Mesenchymal stem cell (in vitro differentiated cells and primary cell): ENCODE data around the gene TNFAIP1.

Experiments
- DNase-seq: peaks from one replicate; pipeline ENCODE4 v3.0.0-alpha.2; 2013
- H2AFZ ChIP-seq: one replicate; pipeline ENCODE4 v1.6.1; 2013; ENCODE audit warnings: low read depth, mild to moderate bottlenecking, control low read depth, inconsistent platforms, low read length, moderate library complexity
- H2AK5ac ChIP-seq: 2 replicates; pipeline ENCODE4 v1.6.1; 2013; ENCODE audit warnings: low read length, moderate library complexity, mild to moderate bottlenecking, inconsistent platforms; ENCODE audit not compliant: severe bottlenecking
- H2BK120ac ChIP-seq: one replicate; pipeline ENCODE4 v1.6.1; 2013; ENCODE audit warnings: low read depth, mild to moderate bottlenecking, inconsistent platforms, low read length, moderate library complexity
- H2BK12ac ChIP-seq, 2 experiments: one replicate each; pipeline ENCODE4 v1.6.1; 2013; ENCODE audit warnings: inconsistent platforms in 2 of 2, low read length in 2 of 2, mild to moderate bottlenecking in 2 of 2, moderate library complexity in 2 of 2, control low read depth in 1 of 2
- H2BK15ac ChIP-seq: one replicate; pipeline ENCODE4 v1.6.1; 2013; ENCODE audit warnings: mild to moderate bottlenecking, low read depth, inconsistent platforms; ENCODE audit not compliant: poor library complexity, severe bottlenecking
- H2BK5ac ChIP-seq: 2 replicates; pipeline ENCODE4 v1.6.1; 2013; ENCODE audit warnings: low read depth, mild to moderate bottlenecking, low read length, control low read depth, inconsistent platforms; ENCODE audit not compliant: poor library complexity, severe bottlenecking
- H3K14ac ChIP-seq, 2 experiments: one replicate each; pipeline ENCODE4 v1.6.1; 2013; ENCODE audit warnings: inconsistent platforms in 2 of 2, low read length in 2 of 2, control low read depth in 1 of 2, mild to moderate bottlenecking in 1 of 2, moderate library complexity in 1 of 2
- H3K18ac ChIP-seq, 2 experiments: one replicate each; pipeline ENCODE4 v1.6.1; 2013; ENCODE audit warnings: inconsistent platforms in 2 of 2, low read length in 2 of 2, control low read depth in 1 of 2, low read depth in 1 of 2, mild to moderate bottlenecking in 1 of 2
- H3K23ac ChIP-seq, 2 experiments: one replicate each; pipeline ENCODE4 v1.6.1; 2013; ENCODE audit warnings: inconsistent platforms in 2 of 2, low read length in 2 of 2, mild to moderate bottlenecking in 2 of 2, moderate library complexity in 2 of 2, control low read depth in 1 of 2
- H3K27ac ChIP-seq: 2 replicates; pipeline ENCODE4 v1.5.1; 2013; ENCODE audit warnings: mild to moderate bottlenecking, moderate library complexity, low read length, control low read depth, inconsistent platforms; ENCODE audit not compliant: poor library complexity, severe bottlenecking
- H3K27me3 ChIP-seq, 2 experiments: 2 replicates each; pipeline versions ENCODE4 v1.6.1 to v1.7.0; 2013; ENCODE audit warnings: low read length in 2 of 2, mild to moderate bottlenecking in 2 of 2, moderate library complexity in 2 of 2, control low read depth in 1 of 2, inconsistent platforms in 1 of 2; ENCODE audit not compliant: control insufficient read depth in 1 of 2, insufficient read depth in 1 of 2
- H3K36me3 ChIP-seq, 2 experiments: 2 replicates each; pipeline versions ENCODE4 v1.6.1 to v1.7.0; 2013; ENCODE audit warnings: low read length in 2 of 2, control low read depth in 1 of 2, inconsistent platforms in 1 of 2, low read depth in 1 of 2, mild to moderate bottlenecking in 1 of 2; ENCODE audit not compliant: insufficient read depth in 2 of 2, control insufficient read depth in 1 of 2
- H3K4ac ChIP-seq, 2 experiments: one replicate each; pipeline ENCODE4 v1.6.1; 2013; ENCODE audit warnings: inconsistent platforms in 2 of 2, low read length in 2 of 2, mild to moderate bottlenecking in 2 of 2, moderate library complexity in 2 of 2, control low read depth in 1 of 2, low read depth in 1 of 2
- H3K4me1 ChIP-seq: 2 replicates; pipeline ENCODE4 v1.6.1; 2013; ENCODE audit warnings: low read depth, low read length, control low read depth; ENCODE audit not compliant: control insufficient read depth, insufficient read depth
- H3K4me2 ChIP-seq: 2 replicates; pipeline ENCODE4 v1.6.1; 2013; ENCODE audit warnings: low read length, mild to moderate bottlenecking, inconsistent platforms; ENCODE audit not compliant: poor library complexity, severe bottlenecking
- H3K4me3 ChIP-seq, 2 experiments: 2 replicates each; pipeline versions ENCODE4 v1.5.1 to v1.7.0; 2013; ENCODE audit warnings: low read length in 2 of 2, mild to moderate bottlenecking in 2 of 2, control low read depth in 1 of 2, low read depth in 1 of 2; ENCODE audit not compliant: insufficient read depth in 1 of 2
- H3K79me1 ChIP-seq: replicated peaks from 2 replicates; pipeline ENCODE4 v1.6.1; 2013; ENCODE audit warnings: mild to moderate bottlenecking, control low read depth, low read length, inconsistent platforms; ENCODE audit not compliant: poor library complexity, severe bottlenecking
- H3K9ac ChIP-seq: 2 replicates; pipeline ENCODE4 v1.7.0; 2013; ENCODE audit warnings: mild to moderate bottlenecking, low read length, moderate library complexity
- H3K9me3 ChIP-seq: 2 replicates; pipeline ENCODE4 v1.7.0; 2013; ENCODE audit warnings: mild to moderate bottlenecking, low read length; ENCODE audit not compliant: control insufficient read depth
- H4K8ac ChIP-seq: one replicate; pipeline ENCODE4 v1.6.1; 2013; ENCODE audit warnings: inconsistent platforms, mild to moderate bottlenecking, low read length, moderate library complexity
- H4K91ac ChIP-seq: one replicate; pipeline ENCODE4 v1.6.1; 2013; ENCODE audit warnings: mild to moderate bottlenecking, low read length, inconsistent platforms
- WGBS: methylation state at CpG from one replicate; pipeline ENCODE4 v1.1.7; 2013; ENCODE audit warnings: mixed read lengths; 5-methylcytosine and 5-hydroxymethylcytosine counted together

The TNFAIP1 gene

DNA sequence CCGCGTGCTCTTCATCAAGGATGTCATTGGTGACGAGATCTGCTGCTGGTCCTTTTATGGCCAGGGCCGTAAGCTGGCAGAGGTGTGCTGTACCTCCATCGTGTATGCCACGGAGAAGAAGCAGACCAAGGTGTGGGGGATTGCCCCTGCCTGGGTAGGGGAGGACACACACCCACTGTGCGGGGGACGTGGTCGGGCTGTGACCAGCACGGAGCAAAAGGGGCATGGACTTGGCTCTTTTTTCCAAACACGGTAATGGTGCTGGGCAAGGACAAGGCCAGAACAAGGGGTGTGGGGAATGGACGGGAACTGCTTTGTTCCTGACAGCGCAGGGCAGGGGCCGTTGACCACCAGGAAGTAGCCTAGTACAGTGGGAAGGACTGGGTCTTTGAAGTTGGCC is 6.8 kb downstream of the TNFAIP1 start:
- H2AK5ac ChIP-seq, result no peak overlapping the region
- DNase-seq, result no peak
- H3K23ac ChIP-seq, result no peak overlapping the region
- H3K27ac ChIP-seq, result no peak overlapping the region
- H3K9me3 ChIP-seq, result no peaks in the 10 kb centered on the region
- H3K27me3 ChIP-seq, result no peaks in the 10 kb centered on the region
- H2AFZ ChIP-seq, result no peak overlapping the region
- H3K4ac ChIP-seq, result no peak overlapping the region
- peaks cover 40% of the 10 kb centered on the region for H3K79me1 ChIP-seq
- peaks cover 16% of the 10 kb centered on the region for H3K4me1 ChIP-seq
- H3K36me3 ChIP-seq, result peaks cover 72 to 82% of the 10 kb centered on the region in 2 experiments
- H2BK15ac ChIP-seq, result no peak overlapping the region
- no peak overlapping the region for H2BK120ac ChIP-seq
- H3K18ac ChIP-seq, result no peak overlapping the region
- H3K4me2 ChIP-seq, result no peak overlapping the region
- H2BK5ac ChIP-seq, result no peak overlapping the region
- H4K91ac ChIP-seq, result no peak overlapping the region
- no peak overlapping the region for H2BK12ac ChIP-seq
- H4K8ac ChIP-seq, result peak overlapping the region; percentile 7
- H3K14ac ChIP-seq, result no peak overlapping the region
- 97% methylated on average over 14 of the region's 14 CpGs for WGBS
- no peak overlapping the region for H3K4me3 ChIP-seq
- H3K9ac ChIP-seq, result no peak overlapping the region

DNA sequence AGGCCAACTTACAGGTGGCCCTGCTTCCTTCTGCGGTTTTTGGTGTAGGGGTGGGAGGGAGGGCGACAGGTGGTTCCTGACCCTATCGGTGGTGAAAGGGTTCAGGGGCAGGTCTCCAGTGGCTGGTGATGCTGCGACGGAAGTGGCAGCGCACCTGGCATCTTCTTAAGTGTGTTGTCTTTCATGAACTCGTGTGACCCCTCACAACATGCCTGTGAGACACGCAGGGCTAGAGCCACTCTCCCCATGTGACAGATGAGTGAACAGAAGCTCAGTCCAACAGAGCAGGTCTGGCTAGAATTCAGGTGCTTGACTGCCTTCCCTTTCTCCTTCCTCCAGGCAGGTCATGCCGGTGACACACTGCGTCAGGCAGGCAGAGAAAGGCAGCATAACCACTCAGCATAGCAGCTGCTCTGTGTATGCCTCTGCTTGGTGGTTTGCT is 8.0 kb downstream of the TNFAIP1 start:
- Histone ChIP-seq H3K9me3 (no peaks in the 10 kb centered on the region), H3K14ac (no peak overlapping the region), H3K27ac (no peak overlapping the region), H3K36me3 (peaks cover 82 to 92% of the 10 kb centered on the region in 2 experiments), H4K91ac (no peak overlapping the region), H2BK15ac (no peak overlapping the region), H3K18ac (no peak overlapping the region), H3K4me3 (no peak overlapping the region), H3K4me2 (no peak overlapping the region), H2BK12ac (no peak overlapping the region), H3K4ac (no peak overlapping the region), H2AFZ (no peak overlapping the region), H4K8ac (no peak overlapping the region), H3K79me1 (peaks cover 38% of the 10 kb centered on the region), H2BK5ac (no peak overlapping the region), H3K4me1 (peaks cover 21% of the 10 kb centered on the region), H3K23ac (no peak overlapping the region), H2BK120ac (no peak overlapping the region), H2AK5ac (no peak overlapping the region), H3K9ac (no peak overlapping the region), H3K27me3 (no peaks in the 10 kb centered on the region)
- DNase-seq, result no peak
- WGBS, result 97% methylated on average over 10 of the region's 10 CpGs

DNA sequence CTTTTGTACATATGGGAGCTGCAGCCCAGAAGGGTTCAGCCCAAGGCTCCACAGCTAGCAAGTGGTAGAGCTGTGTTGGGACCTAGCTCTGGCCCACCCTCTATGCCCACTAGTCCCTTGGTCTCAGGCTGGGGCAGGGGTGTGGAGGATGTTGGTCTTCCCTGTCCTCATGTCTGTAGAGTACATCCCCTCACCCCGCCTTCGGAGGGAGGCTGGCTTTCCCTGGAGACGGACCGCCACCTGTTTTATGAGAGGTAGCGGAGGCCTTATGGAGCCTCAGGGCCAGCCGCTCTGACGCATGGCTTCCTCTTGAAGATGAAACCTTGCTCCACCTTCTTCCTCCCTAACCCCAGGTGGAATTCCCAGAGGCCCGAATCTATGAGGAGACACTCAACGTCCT is 8.4 kb downstream of the TNFAIP1 start:
- Histone ChIP-seq H3K27ac (no peak overlapping the region), H3K4ac (no peak overlapping the region), H3K9me3 (no peaks in the 10 kb centered on the region), H2BK5ac (no peak overlapping the region), H3K27me3 (no peaks in the 10 kb centered on the region), H2BK12ac (no peak overlapping the region), H3K4me1 (peaks cover 18% of the 10 kb centered on the region), H2AFZ (no peak overlapping the region), H3K4me3 (no peak overlapping the region), H3K4me2 (no peak overlapping the region), H2BK15ac (no peak overlapping the region), H2AK5ac (no peak overlapping the region), H3K79me1 (peaks cover 35% of the 10 kb centered on the region), H3K14ac (no peak overlapping the region), H2BK120ac (no peak overlapping the region), H3K9ac (no peak overlapping the region), H4K91ac (no peak overlapping the region), H3K18ac (no peak overlapping the region), H3K23ac (no peak overlapping the region), H4K8ac (no peak overlapping the region), H3K36me3 (peaks cover 81 to 97% of the 10 kb centered on the region in 2 experiments)
- WGBS, result 94% methylated on average over 9 of the region's 9 CpGs
- DNase-seq, result no peak

DNA sequence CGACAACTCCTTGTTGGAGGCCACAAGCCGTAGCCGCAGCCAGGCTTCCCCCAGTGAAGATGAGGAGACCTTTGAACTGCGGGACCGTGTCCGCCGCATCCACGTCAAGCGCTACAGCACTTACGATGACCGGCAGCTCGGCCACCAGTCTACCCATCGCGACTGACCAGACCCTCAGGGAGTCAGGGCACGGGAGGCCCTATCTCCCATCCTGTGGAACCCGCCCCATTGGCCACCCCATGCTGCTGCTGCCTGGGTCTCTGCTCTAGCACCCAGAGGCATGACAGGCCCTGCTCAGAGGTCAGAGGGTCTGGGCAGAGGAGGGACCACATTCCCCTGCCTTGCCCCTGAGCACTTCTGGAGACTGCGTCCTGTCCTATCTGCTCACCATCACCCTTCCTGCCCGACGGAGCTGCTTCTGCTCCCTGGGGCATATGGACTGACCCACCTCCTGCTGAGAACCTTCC is 8.9 kb downstream of the TNFAIP1 start:
- peaks cover 33% of the 10 kb centered on the region for H3K79me1 ChIP-seq
- H3K9ac ChIP-seq, result no peak overlapping the region
- H3K4me3 ChIP-seq, result no peak overlapping the region
- H4K8ac ChIP-seq, result no peak overlapping the region
- H3K4me2 ChIP-seq, result no peak overlapping the region
- H3K18ac ChIP-seq, result no peak overlapping the region
- peaks cover 16% of the 10 kb centered on the region for H3K4me1 ChIP-seq
- no peak overlapping the region for H2BK5ac ChIP-seq
- H3K4ac ChIP-seq, result no peak overlapping the region
- H3K14ac ChIP-seq, result no peak overlapping the region
- no peak for DNase-seq
- WGBS, result 96% methylated on average over 19 of the region's 19 CpGs
- no peak overlapping the region for H2AFZ ChIP-seq
- H3K27ac ChIP-seq, result no peak overlapping the region
- no peak overlapping the region for H2AK5ac ChIP-seq
- H3K9me3 ChIP-seq, result no peaks in the 10 kb centered on the region
- H2BK15ac ChIP-seq, result no peak overlapping the region
- peaks cover 80 to 98% of the 10 kb centered on the region in 2 experiments for H3K36me3 ChIP-seq
- H2BK120ac ChIP-seq, result no peak overlapping the region
- no peak overlapping the region for H2BK12ac ChIP-seq
- no peaks in the 10 kb centered on the region for H3K27me3 ChIP-seq
- H4K91ac ChIP-seq, result no peak overlapping the region
- H3K23ac ChIP-seq, result no peak overlapping the region
